Heart left ventricle (tissue), 16 donors: ENCODE results near the gene TRAPPC2. TPM values are rescaled to one million over a fixed set of nuclear protein-coding genes. Genes with fewer than 3 reads are reported as not detected.
"Not testable (repeated sequence)": the region's sequence is repeated elsewhere in the genome, so short reads cannot be mapped to it uniquely, and the experiment has no call there.

Experiments used
- ATAC-seq, 4 donors: fragments of 200-7000 bp; cut with Tn5 transposase; one replicate each; pipeline ENCODE4 v1.9.1; 2020 to 2022; ENCODE audit warnings: moderate library complexity in 4 of 4, mild to moderate bottlenecking in 3 of 4, moderate number of reproducible peaks in 1 of 4
- DNase-seq, 5 donors: peaks; one replicate each; pipeline ENCODE4 v3.0.0-alpha.2; 2020
- H3K27ac ChIP-seq, 12 donors: fragments of 200-600 bp; sonication (generic) in 4 of 12; one replicate each; pipeline versions ENCODE4 v1.5.0 to v1.8.0; 2016 to 2022; ENCODE audit warnings: mild to moderate bottlenecking in 2 of 12
- H3K27me3 ChIP-seq, 9 donors: fragments of 200-600 bp; sonication (generic) in 2 of 9; one replicate each; pipeline versions ENCODE4 v1.5.1 to v1.8.0; 2016 to 2022; ENCODE audit warnings: mild to moderate bottlenecking in 3 of 9
- H3K36me3 ChIP-seq, 9 donors: fragments of 200-600 bp; sonication (generic) in 2 of 9; one replicate each; pipeline versions ENCODE4 v1.5.0 to v1.8.0; 2018 to 2022; ENCODE audit warnings: mild to moderate bottlenecking in 2 of 9
- H3K4me1 ChIP-seq, 12 donors: fragments of 200-600 bp; sonication (generic) in 4 of 12; one replicate each; pipeline versions ENCODE4 v1.5.0 to v1.8.0; 2016 to 2022; ENCODE audit warnings: mild to moderate bottlenecking in 3 of 12
- H3K4me3 ChIP-seq, 12 donors: fragments of 200-600 bp; sonication (generic) in 4 of 12; one replicate each; pipeline versions ENCODE4 v1.5.0 to v1.8.0; 2017 to 2022; ENCODE audit warnings: mild to moderate bottlenecking in 9 of 12, moderate library complexity in 4 of 12
- H3K9me3 ChIP-seq, 12 donors: fragments of 200-600 bp; sonication (generic) in 4 of 12; one replicate each; pipeline versions ENCODE4 v1.5.0 to v1.8.0; 2016 to 2022; ENCODE audit warnings: mild to moderate bottlenecking in 1 of 12
- POLR2A ChIP-seq, 2 donors: fragments of 450-650 bp; IDR thresholded peaks; one replicate each; pipeline ENCODE4 v1.6.1; 2017; ENCODE audit warnings: antibody characterized with exemption in 2 of 2, mild to moderate bottlenecking in 2 of 2, moderate library complexity in 2 of 2
- WGBS, 4 donors: extraction: QIAGEN DNeasy Blood & Tissue Kit in 2 of 4; methylation state at CpG; one replicate each; pipeline versions ENCODE4 v1.1.5 to v1.1.7; 2013 to 2018; 5-methylcytosine and 5-hydroxymethylcytosine counted together
- intact Hi-C, 10 donors: fragments of 100-400 bp; cut with DNase I; formaldehyde crosslinking; loops; one replicate each; pipeline versions ENCODE4 v1.11.1 to v1.14.2; 2022
- polyA plus RNA-seq, 2 donors: library from polyadenylated mRNA; stranded (reverse); fragments of 200-250 nt; gene quantifications; one replicate each; pipeline ENCODE4 v1.2.3, GENCODE V29; 2013
- total RNA-seq, 9 donors: library from RNA; depleted of rRNA in 2 of 9; stranded (reverse); fragments of >200 nt in 2 of 9; fragmentation: NEBNext Ultra II Directional in 3 of 9; extraction: Animal tissue kit (Norgen Biotek cat#: 25700) in 3 of 9; gene quantifications; one replicate each; pipeline versions ENCODE4 v1.1.0 to v1.2.4, GENCODE V29; 2016 to 2023
- TF ChIP-seq, protein P1 (sequence below), 12 donors: fragments of 200-600 bp; sonication (generic) in 4 of 12; IDR thresholded peaks; one replicate each; pipeline versions ENCODE4 v1.5.0 to v1.8.0; 2018 to 2022; ENCODE audit warnings: antibody characterized with exemption in 12 of 12, mild to moderate bottlenecking in 5 of 12
- donor health status: ischemic (EF 13 %, LVEDD 7.1; RV severe dilation, severe dysfunction).
- donor health status: healthy with polysubstance abuse.
- donor health status: DM: no; HTN: yes; CAD: no.
- donor health status: DM: no; HTN: no; CAD: no.
- donor health status: ischemic (EF 25% LVEDD 6.9; RV normal size, moderate dysfunction).
- donor health status: ischemic (EF 25% LVEDD 5.7; RV mildly dilated, moderate dysfunction).
- donor health status: healthy.
- donor health status: DM: yes; HTN: yes; CAD: no.
- donor health status: ischemic (EF 35%, LVEDD 5.7; RV mildly dilated, moderate dysfunction).
- donor health status: nonischemic (EF 11% LVEDD 7.7; RV severe dilation, severe dysfunction).
- donor health status: DM: yes; HTN: yes; CAD: no.
- donor health status: PGD.
- donor health status: ischemic (EF 29% LVEDD 5.4; RV normal size, mild dysfunction).
- donor health status: nonischemic (EF 23%, LVEDD 6.1; RV moderate dilation, normal function).

TRAPPC2 gene
- total and polyA plus RNA-seq, 11 donors, result 3.5 to 11.1 (median 5.2) TPM

DNA sequence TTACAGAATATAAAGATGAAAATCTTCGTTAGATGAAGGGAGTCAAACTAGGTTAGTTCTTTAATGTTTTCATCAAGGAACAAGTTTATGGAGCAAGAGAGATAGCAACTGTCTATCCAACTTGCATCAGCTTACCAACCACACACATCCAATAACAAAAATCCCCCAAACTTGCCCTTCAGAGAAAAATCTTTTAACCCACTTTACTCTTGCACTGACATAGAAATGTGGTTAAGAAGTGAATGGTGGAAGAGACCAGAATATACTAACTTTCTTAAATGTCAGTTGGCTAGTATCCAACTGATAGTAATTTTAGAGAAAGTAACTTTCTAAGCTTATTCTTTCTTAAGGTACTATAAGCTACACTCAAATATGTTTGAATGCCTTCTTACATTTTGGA lies 47.2 kb downstream of the TRAPPC2 start:
- TF ChIP-seq, protein P1, sequence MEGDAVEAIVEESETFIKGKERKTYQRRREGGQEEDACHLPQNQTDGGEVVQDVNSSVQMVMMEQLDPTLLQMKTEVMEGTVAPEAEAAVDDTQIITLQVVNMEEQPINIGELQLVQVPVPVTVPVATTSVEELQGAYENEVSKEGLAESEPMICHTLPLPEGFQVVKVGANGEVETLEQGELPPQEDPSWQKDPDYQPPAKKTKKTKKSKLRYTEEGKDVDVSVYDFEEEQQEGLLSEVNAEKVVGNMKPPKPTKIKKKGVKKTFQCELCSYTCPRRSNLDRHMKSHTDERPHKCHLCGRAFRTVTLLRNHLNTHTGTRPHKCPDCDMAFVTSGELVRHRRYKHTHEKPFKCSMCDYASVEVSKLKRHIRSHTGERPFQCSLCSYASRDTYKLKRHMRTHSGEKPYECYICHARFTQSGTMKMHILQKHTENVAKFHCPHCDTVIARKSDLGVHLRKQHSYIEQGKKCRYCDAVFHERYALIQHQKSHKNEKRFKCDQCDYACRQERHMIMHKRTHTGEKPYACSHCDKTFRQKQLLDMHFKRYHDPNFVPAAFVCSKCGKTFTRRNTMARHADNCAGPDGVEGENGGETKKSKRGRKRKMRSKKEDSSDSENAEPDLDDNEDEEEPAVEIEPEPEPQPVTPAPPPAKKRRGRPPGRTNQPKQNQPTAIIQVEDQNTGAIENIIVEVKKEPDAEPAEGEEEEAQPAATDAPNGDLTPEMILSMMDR (IDR thresholded peaks at IDR 0.05), result no peak
- no peak for TF ChIP-seq POLR2A (IDR thresholded peaks at IDR 0.05)
- H3K4me1 ChIP-seq, result peaks cover 0 to 22% (median 5%) of the 10 kb centered on the region in 12 donors
- ATAC-seq, result no peak
- DNase-seq, result no peak
- H3K36me3 ChIP-seq, result no peaks in the 10 kb centered on the region
- H3K27ac ChIP-seq, result no peak overlapping the region
- peaks cover 0 to 42% (median 0%) of the 10 kb centered on the region in 9 donors for H3K27me3 ChIP-seq
- intact Hi-C loops, result loop anchor here in 1 of 10 donors (5.0 kb wide), 1 partner anchor 45 kb away; the partner anchor contains the start of genes OFD1 and TRAPPC2
- peaks cover 0 to 2% (median 0%) of the 10 kb centered on the region in 12 donors for H3K9me3 ChIP-seq
- no peak overlapping the region for H3K4me3 ChIP-seq
- WGBS, 4 donors, result 61 to 100% (median 84%) methylated on average over 1 of the region's 1 CpG

DNA sequence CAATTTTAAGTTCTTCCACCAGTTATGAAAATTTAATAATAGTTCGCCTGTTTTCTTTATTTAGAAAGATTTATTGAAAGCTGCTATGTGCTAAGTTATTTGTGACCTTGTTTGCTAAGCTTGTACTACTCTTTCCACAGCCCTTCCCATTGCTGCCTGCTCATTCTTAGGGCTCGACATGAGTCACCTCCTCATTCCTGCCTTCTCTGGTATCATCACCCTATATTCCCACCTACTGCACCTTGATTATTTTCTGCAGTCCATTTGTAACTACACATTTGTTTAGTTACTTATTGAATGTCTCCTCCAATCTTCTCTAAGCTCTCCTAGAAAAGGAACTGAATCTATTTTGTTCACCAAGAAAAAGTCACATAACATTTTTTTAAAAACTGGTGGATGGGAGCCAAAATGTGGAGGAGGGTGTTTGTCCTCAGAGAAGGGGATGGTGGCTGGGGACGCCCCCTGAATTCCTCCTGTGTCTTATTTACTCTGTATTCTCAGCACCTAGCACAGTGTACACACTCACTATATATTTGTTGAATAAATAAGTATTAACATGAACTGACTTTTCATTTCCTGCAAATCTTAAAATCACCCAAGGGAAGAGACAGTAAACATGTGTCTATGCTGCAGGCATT lies 49.2 kb downstream of the TRAPPC2 start:
- Histone ChIP-seq H3K27me3 (peaks cover 0 to 27% (median 0%) of the 10 kb centered on the region in 9 donors), H3K36me3 (no peaks in the 10 kb centered on the region), H3K9me3 (peaks cover 0 to 4% (median 0%) of the 10 kb centered on the region in 12 donors), H3K27ac (no peak overlapping the region), H3K4me3 (no peak overlapping the region), H3K4me1 (peaks cover 0 to 6% (median 0%) of the 10 kb centered on the region in 12 donors)
- WGBS, 4 donors, result 39 to 71% (median 48%) methylated on average over 3 of the region's 3 CpGs
- DNase-seq (no peak), ATAC-seq (no peak)
- TF ChIP-seq POLR2A (IDR thresholded peaks at IDR 0.05), result no peak
- TF ChIP-seq, protein P1 (IDR thresholded peaks at IDR 0.05), result no peak
- intact Hi-C loops, result loop anchor here in 1 of 10 donors (5.0 kb wide), 1 partner anchor 47 kb away; the partner anchor contains the start of genes OFD1 and TRAPPC2

DNA sequence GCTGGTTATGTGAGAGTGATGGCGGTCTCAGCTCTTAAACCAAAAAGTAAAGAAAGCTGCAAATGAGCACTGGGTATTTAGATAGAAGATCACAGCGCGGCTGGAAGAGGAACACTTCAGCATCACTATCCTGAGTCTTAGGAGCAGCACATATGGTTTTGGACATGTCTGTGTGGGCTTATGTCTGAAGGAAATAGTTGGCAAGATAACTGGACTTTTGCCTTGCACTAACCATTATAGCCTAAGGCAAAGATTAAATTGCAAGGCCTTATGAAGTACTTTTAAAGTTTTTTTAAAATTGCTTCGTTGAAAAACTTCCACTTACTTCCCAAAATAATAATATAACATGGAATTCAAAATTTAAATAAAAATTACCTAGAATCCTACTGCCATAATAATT lies 50.1 kb downstream of the TRAPPC2 start:
- Histone ChIP-seq H3K9me3 (peaks cover 0 to 4% (median 0%) of the 10 kb centered on the region in 12 donors), H3K36me3 (no peaks in the 10 kb centered on the region), H3K27ac (no peak overlapping the region), H3K27me3 (peaks cover 0 to 21% (median 0%) of the 10 kb centered on the region in 9 donors), H3K4me1 (peaks cover 0 to 6% (median 0%) of the 10 kb centered on the region in 12 donors), H3K4me3 (no peak overlapping the region)
- DNase-seq, result no peak
- intact Hi-C loops, result no loop called here
- no peak for ATAC-seq
- TF ChIP-seq POLR2A (IDR thresholded peaks at IDR 0.05), result no peak
- TF ChIP-seq, protein P1 (IDR thresholded peaks at IDR 0.05), result no peak
- WGBS, 4 donors, result 76 to 96% (median 84%) methylated on average over 4 of the region's 4 CpGs

DNA sequence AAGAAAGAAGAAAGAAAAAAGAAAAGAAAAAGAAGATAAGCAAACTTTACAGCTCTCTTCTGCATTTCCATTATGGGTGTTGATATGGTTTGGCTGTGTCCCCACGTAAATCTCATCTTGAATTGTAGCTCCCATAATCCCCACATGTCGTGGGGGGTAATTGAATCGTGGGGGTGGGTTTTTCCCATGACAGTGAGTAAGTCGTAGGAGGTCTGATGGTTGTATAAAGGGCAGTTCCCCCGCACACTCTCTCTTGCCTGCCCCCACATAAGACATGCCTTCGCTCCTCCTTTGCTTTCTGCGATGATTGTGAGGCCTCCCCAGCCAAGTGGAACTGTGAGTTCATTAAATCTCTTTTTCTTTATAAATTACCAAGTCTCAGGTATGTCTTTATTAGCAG lies 52.8 kb downstream of the TRAPPC2 start:
- ATAC-seq (no peak), DNase-seq (no peak)
- 73 to 94% (median 86%) methylated on average over 7 of the region's 7 CpGs for WGBS, 4 donors
- intact Hi-C loops, result no loop called here
- no peak overlapping the region for H3K27ac ChIP-seq
- H3K9me3 ChIP-seq, result peaks cover 0 to 4% (median 0%) of the 10 kb centered on the region in 12 donors
- H3K27me3 ChIP-seq, result peaks cover 0 to 5% (median 0%) of the 10 kb centered on the region in 9 donors
- H3K4me3 ChIP-seq, result no peak overlapping the region
- no peak for TF ChIP-seq POLR2A (IDR thresholded peaks at IDR 0.05)
- TF ChIP-seq, protein P1 (IDR thresholded peaks at IDR 0.05), result no peak
- H3K36me3 ChIP-seq, result no peaks in the 10 kb centered on the region
- no peaks in the 10 kb centered on the region for H3K4me1 ChIP-seq

DNA sequence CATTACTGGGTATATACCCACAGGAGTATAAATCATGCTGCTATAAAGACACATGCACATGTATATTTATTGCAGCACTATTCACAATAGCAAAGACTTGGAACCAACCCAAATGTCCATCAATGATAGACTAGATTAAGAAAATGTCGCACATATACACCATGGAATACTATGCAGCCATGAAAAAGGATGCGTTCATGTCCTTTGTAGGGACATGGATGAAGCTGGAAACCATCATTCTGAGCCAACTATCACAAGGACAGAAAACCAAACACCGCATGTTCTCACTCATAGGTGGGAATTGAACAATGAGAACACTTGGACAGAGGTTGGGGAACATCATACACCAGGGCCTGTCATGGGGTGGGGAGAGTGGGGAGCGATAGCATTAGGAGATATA lies 54.7 kb downstream of the TRAPPC2 start:
- ATAC-seq, H3K36me3 ChIP-seq, H3K27ac ChIP-seq, intact Hi-C loops, H3K4me1 ChIP-seq, H3K9me3 ChIP-seq, H3K27me3 ChIP-seq, DNase-seq, H3K4me3 ChIP-seq: not testable (repeated sequence)
- WGBS, 4 donors, result 91 to 98% (median 95%) methylated on average over 3 to 4 of the region's 4 CpGs
